Fibroblast of skin of right quadriceps (primary cell): ENCODE data around the gene S1PR1.
"Not testable (repeated sequence)": the region's sequence is repeated elsewhere in the genome, so short reads cannot be mapped to it uniquely, and the experiment has no call there.

Experiments used
- DNase-seq: peaks from one replicate; pipeline ENCODE4 v3.0.0-alpha.2; 2013

Gene S1PR1

GRCh38 chr1:101236516-101237228 lies at the start of gene S1PR1:
Gene S1PR1 (plus strand): TSS chr1:101237019. CDS start chr1:101238985, 1,966 bp downstream.
- DNase-seq: peak; percentile 68

GRCh38 chr1:101187297-101187696 lies 49.5 kb upstream of the S1PR1 start:
- no peak for DNase-seq

DNA sequence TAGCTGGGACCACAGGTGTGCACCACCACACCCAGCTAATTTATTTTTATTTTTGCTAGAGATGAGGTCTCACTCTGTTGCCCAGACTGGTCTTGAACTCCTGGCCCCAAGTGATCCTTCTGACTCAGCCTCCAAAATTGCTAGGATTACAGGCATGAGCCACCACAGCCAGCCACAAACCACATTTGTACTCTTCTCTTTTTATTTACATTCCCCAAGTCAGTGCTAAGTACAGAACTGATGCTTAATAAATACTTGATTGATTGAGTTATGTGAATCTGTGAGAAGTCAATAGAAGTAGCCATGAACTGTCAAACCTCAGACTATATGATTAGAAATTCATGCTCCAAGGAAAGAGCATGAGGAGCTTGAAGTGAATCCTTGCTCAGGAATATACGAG lies 48.5 kb upstream of the S1PR1 start:
- DNase-seq: peak; percentile 80

DNA sequence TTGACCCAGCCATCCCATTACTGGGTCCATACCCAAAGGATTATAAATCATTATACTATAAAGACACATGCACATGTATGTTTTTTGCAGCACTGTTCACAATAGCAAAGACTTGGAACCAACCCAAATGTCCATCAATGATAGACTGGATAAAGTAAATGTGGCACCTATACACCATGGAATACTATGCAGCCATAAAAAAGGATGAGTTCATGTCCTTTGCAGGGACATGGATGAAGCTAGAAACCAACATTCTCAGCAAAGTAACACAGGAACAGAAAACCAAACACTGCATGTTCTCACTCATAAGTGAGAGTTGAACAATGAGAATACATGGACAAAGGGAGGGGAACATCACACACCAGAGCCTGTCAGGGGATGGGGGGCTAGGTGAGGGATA lies 47.9 kb upstream of the S1PR1 start:
- not testable (repeated sequence) for DNase-seq

GRCh38 chr1:101190441-101190840 lies 46.4 kb upstream of the S1PR1 start:
- DNase-seq: peak; percentile 72

DNA sequence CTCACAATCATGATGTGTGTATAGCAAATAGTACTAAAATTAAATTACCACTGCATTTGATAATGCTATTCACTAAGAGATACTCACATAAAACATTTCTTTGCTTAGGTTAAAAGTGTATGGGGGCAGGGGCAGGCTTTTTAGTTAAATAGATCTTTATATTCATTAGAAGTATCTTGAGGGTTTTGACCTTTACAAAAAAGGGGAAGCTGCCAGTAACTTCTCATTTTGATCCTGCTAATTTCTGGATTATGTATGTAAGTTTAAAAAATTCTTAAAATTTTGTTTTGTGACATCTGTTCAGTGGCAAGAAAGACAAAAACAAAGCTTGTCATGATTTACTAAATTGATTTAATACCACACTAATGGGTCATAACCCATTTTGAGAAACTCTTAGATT lies 45.8 kb upstream of the S1PR1 start:
- DNase-seq: no peak

- no peak for DNase-seq
Measured at GRCh38 chr1:101193733-101194169, 43.1 kb upstream of the S1PR1 start.

DNA sequence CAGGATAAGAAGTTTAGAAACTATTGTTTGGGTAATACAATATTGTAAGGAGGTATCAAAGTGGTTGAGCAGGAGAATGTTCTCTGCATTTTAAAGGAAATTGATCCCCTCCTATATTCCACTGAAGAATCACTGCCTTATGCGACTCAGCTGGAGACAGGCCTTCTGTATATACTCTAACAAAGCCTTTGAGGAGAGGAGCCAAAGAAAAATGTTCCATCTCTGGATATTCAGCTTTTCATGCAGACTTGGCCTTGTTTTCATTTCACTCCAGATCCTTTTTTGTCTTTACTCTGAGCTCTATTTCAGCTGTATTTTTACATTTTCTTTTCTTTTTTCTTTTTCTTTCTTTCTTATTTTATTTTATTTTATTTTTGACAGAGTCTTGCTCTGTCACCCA lies 42.1 kb upstream of the S1PR1 start:
- no peak for DNase-seq

- no peak for DNase-seq
Measured at GRCh38 chr1:101196668-101197067, 40.2 kb upstream of the S1PR1 start.

- DNase-seq: no peak
Measured at GRCh38 chr1:101198842-101199636, 37.8 kb upstream of the S1PR1 start.

- DNase-seq: no peak
Measured at GRCh38 chr1:101199637-101199982, 37.2 kb upstream of the S1PR1 start.

GRCh38 chr1:101200513-101200912 lies 36.3 kb upstream of the S1PR1 start:
- DNase-seq: peak; percentile 95

DNA sequence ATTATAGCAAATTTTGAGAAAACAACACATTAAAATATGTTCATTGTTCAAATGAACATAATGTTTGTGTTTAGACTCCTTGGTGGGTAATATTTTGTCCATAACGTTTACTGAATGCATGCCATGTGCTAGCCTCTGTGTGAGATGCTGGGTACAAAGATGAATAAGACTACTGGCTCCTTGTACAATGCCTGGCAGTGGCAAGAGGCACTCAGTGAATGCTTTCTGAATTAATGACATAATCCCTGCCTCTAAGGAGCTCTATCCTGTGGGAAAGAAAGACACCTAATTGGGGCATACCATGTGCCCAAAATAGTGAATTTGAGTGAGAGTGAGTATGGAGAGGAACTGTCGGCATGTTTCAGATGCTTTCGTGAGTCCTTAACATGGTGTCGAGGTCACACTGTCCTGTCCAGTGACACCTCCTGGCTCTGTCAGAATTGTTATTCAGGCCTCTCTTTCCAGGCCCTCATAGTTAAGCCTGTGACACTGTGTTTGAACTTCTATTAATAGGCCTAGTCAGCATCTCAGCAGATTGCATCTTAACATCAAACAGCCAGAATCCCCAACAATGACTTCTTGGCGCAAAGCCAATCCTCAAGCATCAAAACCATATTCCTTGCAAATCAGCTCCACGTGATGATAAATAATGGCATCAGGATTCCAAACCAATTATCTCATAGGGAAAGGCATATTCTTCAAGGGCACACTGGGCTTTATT lies 32.8 kb upstream of the S1PR1 start:
- DNase-seq: peak; percentile 90

DNA sequence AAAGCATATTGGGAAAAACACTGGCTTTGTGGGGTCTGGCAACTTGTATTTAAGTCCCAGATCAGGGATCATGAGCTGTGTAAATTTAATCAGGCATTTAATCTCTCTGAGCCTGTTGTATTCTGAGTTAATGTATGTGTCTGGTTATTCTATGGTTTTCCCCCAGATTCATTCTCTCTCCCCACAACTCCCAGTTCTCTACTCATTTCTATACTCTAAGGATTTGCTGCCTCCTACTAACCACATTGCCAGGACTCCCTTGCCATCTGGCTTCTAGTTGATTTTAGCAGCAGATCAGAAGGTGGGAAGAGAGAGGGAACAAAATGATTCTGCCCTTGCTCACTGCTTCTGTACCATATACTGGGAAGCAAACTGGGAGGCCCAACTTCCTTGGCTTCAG lies 31.4 kb upstream of the S1PR1 start:
- no peak for DNase-seq

GRCh38 chr1:101206139-101206538 lies 30.7 kb upstream of the S1PR1 start:
- DNase-seq: not testable (repeated sequence)

DNA sequence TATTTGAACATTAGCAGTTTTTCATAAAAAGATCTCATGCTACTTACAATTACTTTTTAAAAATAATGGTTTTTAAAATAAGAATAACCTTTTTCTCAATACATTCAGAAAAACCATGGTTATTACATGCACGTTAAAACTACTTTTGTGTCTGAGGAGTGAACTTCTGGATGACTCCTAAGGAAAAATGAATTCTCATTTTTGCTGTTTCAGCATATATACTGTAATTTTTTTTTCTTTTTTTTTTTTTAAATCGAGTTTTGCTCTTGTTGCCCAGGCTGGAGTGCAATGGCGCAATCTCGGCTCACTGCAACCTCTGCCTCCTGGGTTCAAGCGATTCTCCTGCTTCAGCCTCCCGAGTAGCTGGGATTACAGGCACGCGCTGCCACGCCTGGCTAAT lies 29.5 kb upstream of the S1PR1 start:
- DNase-seq: not testable (repeated sequence)

DNA sequence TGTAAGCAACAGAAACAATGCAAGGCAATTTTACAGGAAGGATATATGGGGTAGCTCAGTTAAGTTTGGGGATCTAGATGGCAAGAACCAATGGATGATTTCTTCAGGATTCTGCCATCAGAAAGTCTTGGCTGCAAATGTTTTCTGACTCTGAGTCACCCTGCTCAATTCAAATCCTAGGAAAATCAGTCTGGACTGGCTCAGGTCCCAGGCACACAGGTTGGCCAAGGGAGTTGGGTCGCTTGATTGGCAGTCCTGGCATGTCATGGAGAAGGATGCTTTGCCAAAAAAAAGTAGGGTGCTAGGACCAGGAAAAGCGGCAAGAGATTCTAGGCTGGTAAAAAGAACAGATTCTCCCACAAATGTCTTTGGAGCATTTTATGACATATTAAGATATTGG lies 28.9 kb upstream of the S1PR1 start:
- no peak for DNase-seq

DNA sequence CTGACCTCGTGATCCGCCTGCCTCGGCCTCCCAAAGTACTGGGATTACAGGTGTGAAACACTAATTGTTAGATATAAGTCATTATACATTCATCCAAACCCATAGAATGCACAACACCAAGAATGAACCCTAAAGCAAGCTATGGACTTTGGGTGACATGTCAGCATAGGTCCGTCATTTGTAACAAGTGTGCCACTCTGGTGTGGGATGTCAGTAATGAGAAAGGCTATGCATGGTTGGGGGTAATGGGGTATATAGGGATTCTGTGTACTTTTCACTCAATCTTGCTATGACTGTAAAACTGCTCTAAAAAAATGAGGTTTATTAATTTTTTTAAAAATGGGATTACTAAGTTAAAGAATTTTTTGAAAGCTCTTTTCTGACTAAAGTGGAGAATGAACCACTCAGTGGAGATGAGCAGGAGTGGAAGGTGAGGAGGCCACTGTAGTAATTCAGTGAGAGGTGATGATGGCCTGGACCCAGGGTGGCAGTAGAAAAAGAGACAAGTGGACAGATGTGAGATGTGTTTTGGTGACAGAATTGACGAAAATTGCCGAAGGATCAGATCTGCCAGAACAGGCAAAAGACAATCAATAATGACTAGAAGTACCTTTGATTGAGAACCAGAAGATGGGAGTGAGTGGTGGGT lies 21.3 kb upstream of the S1PR1 start:
- no peak for DNase-seq

DNA sequence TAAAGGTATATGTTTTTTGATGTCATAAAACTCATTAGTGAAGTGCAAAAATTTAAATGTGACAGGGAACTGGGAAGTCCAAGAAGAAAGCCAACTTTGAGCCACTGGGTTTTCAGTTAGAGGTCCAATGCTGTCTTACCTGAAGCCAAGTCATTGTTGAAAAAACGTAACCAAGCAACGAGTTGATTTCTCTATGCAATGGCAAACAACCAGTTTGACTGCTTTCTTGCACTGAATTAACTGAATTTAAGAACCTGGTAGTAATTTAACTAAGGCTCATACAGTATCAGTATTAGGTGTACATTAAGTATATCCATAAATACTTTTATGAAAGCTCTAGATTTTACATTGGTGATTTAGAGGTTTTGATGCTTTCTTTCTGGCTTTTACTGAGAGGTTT lies 20.2 kb upstream of the S1PR1 start:
- no peak for DNase-seq

GRCh38 chr1:101217148-101217547 lies 19.7 kb upstream of the S1PR1 start:
- no peak for DNase-seq

DNA sequence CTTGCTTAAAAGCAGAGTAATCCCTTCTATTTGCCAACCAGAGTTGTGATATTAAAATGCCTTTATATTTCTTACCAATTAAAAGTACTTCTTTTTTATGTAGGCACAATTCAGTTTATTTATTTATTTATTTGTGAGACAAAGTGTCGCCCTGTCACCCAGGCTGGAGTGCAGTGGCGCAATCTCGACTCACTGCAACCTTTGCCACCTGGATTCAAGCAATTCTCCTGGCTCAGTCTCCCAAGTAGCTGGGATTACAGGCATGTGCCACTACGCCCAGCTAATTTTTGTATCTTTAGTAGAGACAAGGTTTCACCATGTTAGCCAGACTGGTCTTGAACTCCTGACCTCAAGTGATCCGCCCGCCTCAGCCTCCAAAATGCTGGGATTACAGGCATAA lies 17.9 kb upstream of the S1PR1 start:
- not testable (repeated sequence) for DNase-seq

DNA sequence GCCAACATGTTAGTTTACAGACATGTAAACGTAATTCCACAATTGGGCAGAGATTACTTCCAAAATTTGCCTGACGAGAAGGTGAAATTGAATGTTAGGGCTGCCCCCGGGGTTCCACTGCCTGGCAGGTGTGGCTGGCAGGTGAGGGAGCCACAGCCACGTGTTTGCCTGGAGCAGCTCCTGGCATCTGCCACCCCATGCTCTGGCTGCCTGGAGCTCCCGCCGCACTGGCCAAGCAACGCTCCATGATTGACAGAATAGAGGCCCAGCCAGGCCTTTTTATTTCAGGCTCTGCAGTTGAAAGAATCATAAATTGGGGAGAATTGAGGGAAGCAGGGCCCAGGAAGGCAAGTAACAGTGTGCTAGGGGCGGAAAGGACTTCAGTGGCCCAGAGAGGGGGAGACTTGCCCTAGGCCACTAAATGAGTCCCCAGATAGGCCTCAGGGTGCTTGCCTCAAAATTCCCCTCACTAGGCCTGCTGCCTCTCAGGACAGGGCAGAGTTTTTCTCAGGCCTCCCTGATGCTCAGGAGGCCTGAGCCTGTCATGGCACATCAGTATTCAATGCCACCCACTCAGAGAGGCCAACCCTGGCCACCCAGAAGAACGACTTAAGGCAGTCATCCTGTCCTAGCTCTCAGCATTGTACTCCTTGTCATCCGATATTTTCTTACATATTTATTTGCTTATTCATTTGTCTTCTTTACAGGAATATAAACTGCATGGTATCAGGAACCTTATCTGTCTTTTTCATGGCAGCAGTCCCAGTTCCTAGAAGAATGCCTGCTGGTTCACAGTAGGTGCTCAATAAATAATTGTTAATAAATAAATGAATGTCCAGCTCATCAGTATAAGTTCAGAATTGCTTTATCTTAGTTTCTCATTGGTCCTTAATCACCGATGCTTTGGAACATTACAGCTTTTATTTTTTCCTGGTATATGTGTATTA lies 16.6 kb upstream of the S1PR1 start:
- DNase-seq: no peak
